ENCODE data around the gene DPAGT1.
"Not testable (repeated sequence)": the region's sequence is repeated elsewhere in the genome, so short reads cannot be mapped to it uniquely, and the experiment has no call there.

DPAGT1 gene

GRCh38 chr11:119101759-119102423 is at the start of gene DPAGT1:
Gene DPAGT1 (minus strand): TSS chr11:119101853. CDS start chr11:119101655, 198 bp downstream.
- DNase-seq, result peak; percentile 69 to 90

- no peak for DNase-seq
These were observed 48.2 kb upstream of the DPAGT1 start for GRCh38 chr11:119149786-119150275.

GRCh38 chr11:119149018-119149785 is 47.5 kb upstream of the DPAGT1 start, which contains the start of gene ABCG4:
Gene ABCG4 (plus strand): TSS chr11:119149052. CDS start chr11:119149966, 914 bp downstream.
- DNase-seq, result no peak

DNA sequence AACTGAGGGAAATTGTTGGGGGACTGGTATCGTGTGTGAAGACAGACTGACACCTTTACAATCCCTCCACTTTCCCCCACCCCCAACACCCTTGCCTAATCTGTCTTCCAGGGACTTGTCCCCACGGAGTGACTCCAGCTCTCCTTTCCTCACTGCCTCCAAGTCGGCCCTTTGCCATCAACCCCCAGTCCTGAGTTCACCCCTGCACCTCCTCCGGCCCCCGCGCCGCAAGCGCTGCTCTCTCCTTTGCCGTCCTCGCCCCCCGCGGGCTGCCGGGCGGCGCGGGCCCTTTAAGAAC is 47.0 kb upstream of the DPAGT1 start:
- DNase-seq, result no peak

GRCh38 chr11:119147604-119148333 is 46.1 kb upstream of the DPAGT1 start:
- peak; percentile 33 to 56 for DNase-seq

- no peak for DNase-seq
These were observed 43.9 kb upstream of the DPAGT1 start for GRCh38 chr11:119145551-119145950.

DNA sequence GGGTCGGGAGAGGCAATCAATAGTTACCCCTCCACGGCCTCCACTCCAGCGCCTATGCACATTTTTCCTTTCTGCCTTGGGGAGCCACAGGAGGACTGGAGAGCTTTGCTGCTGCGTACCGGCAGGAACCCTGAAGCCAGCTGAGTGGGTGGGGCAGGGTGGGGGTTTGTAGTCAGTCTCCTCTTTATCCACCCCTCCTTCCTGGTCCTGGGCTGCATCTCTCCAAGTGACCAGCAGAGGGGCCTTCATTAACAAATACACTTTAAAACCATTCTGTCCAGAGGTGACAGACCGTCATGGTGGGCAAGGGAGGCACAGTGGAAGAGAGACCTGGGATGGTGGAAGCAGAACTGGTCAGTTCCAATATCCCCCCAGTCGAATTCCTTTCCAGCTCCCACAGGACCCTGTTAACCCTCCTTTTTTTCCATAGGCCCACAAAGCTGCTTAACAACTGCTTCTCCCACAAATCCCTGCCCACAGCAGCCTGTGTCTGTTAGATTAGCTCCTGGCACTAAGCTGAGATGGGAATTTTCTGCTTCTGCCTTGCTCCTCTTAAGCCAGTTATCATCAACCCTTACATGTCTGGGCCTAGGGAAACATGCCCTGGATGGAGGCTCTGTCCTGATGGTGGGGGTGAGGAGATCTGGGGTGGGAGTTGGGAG is 43.3 kb upstream of the DPAGT1 start:
- DNase-seq, result peak in 1 of 2 experiments; percentile 12

DNA sequence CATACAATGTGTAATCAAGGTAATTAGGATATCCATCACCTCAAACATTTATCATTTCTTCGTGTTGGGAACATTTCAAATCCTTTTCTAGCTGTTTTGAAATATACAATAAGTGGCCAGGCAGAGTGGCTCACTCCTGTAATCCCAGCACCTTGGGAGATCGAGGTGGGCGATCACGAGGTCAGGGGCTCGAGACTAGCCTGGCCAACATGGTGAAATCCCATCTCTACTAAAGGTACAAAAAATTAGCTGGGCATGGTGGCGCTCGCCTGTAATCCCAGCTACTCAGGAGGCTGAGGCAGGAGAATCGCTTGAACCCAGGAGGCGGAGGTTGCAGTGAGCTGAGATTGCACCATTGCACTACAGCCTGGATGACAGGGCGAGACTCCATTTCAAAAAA is 37.6 kb upstream of the DPAGT1 start:
- DNase-seq, result not testable (repeated sequence)

GRCh38 chr11:119134389-119134978 is 32.8 kb upstream of the DPAGT1 start:
- no peak for DNase-seq

- DNase-seq, result no peak
These were observed 29.0 kb upstream of the DPAGT1 start for GRCh38 chr11:119130662-119131061.

DNA sequence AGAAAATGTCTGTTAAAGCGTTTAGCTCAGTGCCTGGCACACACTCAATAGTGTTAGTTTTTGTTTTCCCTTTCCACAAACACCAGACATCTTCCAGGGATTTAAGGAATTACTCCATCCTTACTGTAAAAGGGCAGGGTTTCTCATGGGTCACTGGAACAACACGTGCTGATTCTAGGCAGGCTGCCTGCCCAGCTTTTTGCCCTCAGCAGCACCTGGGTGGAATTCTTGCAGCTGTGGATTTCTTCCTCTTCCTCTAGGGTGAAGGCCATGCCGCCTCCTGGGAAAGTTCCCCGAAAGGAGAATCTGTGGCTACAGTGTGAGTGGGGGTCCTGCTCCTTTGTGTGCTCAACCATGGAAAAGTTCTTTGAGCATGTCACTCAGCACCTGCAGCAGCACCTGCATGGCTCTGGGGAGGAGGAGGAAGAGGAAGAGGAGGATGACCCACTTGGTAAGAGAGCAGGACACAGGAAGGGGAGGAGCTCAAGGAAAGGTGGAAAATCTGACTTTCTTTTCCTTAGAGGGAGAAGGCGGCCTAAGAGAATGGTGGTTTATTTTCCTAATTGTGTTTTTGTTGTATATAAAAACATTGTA is 25.1 kb upstream of the DPAGT1 start:
- DNase-seq, result no peak

DNA sequence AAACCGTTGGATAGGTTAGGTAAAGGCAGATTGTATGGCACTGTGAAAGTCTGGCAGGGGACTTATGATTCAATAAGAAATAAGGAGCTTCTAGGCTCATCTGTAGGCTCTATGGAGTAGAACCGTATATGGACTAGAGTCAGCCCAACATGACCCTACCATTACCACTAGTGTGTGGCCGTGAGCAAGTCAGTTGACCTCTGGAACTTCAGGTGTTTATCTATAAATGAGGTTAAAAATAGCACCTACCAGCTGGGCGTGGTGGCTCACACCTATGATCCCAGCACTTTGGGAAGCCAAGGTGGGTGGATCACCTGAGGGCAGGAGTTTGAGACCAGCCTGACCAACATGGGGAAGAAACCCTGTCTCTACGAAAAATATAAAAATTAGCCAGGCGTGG is 24.2 kb upstream of the DPAGT1 start:
- DNase-seq, result no peak

DNA sequence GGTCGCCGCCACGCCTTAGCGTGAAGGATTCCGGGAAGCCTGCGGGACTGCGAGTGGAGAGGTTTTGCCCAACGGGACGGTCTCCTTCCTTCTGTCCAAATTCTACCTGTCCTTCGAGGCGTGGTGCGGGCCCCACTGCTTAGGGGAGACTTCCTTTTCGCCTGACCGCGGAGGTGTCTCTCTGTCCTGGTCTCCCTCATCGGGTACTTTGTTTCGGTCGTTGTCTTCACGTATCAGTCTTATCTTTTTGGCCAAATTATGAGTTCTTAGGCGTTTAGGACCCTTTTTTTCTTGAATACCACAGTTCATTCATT is 20.1 kb upstream of the DPAGT1 start:
- DNase-seq, result no peak

DNA sequence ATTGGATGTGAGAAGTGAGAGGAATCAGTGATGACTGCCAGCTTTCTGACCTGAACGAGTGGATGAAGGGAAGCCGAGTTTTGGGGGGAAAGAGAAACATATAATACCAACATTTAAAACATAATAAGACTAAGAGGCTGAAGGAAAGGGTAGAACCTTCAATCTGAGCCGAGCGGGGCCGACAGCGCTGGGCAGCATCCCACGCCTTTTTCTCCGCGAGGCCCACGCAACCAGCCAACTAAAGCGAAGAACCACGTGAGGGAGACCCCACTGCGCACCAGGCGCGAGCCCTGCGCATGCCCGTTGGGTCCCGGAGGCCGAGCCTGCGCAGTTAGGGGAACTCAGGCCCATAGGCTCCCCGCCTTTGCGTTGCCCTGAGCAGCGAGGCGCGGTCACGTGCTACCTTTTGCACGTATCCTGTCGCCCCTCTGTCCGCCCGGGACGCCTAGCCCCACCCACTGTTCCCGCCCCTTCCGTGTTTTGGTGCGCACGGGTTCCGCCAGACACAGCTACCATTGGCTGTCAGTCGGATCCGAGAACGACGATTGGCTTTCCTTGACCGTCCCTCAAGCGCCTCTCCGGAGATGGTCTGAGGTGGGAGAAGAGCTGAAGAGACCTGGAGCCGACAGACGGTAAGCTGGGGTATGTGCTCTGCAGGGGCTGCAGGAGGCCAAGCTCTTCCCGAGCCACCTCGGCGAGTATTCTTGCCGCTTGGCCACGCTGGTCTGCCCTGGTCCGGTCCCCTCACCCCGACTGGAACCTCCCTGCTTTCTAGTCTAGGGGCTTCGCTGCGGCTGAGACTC is 19.6 kb upstream of the DPAGT1 start, which contains the start of gene HINFP:
Gene HINFP, plus strand, starts transcription at position 573 of the 803 bp plus-strand sequence. CDS start 5,365 bp downstream, outside the sequence.
- peak; percentile 96 to 99 for DNase-seq

DNA sequence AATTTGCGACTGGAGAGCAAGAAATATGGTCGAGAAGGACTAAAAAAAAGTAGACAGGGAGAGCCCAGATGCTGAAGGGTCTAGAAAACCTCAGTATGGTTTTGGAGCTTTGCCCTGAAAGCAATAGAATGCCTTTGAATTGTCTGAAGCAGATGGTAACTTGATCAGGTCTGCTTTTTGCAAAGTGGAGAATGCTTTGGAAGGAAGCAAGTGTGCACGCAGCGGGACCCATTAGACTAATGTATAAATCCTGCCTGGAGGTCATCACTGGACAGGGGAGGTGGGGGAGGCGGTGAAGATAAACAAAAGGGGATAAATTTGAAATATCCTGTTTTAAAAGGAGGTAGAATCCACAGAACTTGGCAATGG is 19.0 kb upstream of the DPAGT1 start:
- no peak for DNase-seq

DNA sequence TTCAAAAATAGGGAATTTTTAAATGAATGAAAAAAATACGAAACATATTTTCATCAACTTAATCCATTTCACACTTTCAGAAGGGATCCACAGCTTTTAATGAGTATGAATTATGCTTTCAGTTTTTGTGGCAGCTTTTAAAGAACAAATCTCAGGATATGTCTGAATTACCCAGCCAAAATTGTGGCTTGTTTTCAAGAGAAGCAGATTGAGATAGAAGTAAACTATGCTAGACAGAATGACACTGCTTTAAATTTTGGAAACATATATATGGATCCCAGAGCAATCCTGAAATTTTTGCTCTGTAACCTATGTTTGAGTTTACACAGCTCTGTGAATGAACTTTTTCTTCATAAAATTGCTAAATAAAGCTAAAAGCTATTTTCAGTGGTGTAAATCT is 17.3 kb upstream of the DPAGT1 start:
- no peak for DNase-seq

DNA sequence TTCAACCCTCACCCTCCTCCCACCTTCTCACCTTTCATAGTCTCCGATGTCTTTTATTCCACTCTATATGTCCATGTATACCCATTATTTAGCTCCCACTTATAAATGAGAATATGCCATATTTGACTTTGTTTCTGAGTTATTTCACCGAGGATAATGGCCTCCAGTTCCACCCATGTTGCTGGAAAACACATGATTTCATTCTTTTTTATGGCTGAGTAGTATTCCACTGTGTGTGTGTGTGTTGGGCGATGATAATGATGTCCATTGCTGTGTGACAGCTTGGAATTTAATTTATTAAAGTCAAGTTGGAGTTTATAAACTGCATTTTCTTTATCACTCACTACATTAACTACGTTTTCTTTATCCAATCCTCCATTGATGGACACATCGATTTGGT is 16.6 kb upstream of the DPAGT1 start:
- DNase-seq, result no peak

GRCh38 chr11:119117004-119117706 is 15.5 kb upstream of the DPAGT1 start:
- no peak for DNase-seq

- no peak for DNase-seq
These were observed 14.9 kb upstream of the DPAGT1 start for GRCh38 chr11:119116601-119117000.

DNA sequence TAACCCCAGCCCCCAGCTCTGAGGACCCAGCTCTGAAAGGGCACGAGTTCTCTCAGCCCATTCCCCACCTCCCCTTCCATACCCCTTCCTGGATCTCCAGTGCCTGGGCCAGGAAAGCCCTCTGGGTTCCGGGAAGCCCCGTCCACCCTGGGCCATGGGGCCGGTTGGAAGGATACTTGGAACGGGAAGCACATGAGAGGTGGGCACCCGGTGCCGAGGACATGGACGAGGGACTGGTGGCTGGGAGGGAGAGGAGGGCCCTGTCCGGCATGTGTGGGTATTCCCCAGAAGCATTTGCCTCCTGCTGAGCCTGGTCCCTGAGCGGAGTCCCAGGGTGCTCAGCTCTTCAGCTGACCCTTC is 14.6 kb upstream of the DPAGT1 start:
- no peak for DNase-seq
